Osteocyte (in vitro differentiated cells): ENCODE results near the gene PSMC2. TPM values are rescaled to one million over a fixed set of nuclear protein-coding genes. Genes with fewer than 3 reads are reported as not detected.

Source experiments
- DNase-seq: peaks from one replicate; pipeline ENCODE4 v3.0.0; 2021; ENCODE audit warnings: mixed read lengths; ENCODE audit not compliant: unreplicated experiment; ENCODE audit errors: extremely low spot score
- H3K27ac Mint-ChIP-seq: one replicate; pipeline ENCODE4 v1.8.0; 2021; ENCODE audit warnings: mild to moderate bottlenecking, mixed read lengths; ENCODE audit not compliant: unreplicated experiment
- H3K27me3 Mint-ChIP-seq: one replicate; pipeline ENCODE4 v1.8.0; 2021; ENCODE audit warnings: mixed read lengths; ENCODE audit not compliant: unreplicated experiment
- H3K36me3 Mint-ChIP-seq: one replicate; pipeline ENCODE4 v1.8.0; 2021; ENCODE audit warnings: mixed read lengths; ENCODE audit not compliant: unreplicated experiment
- H3K4me1 Mint-ChIP-seq: one replicate; pipeline ENCODE4 v1.8.0; 2021; ENCODE audit warnings: mixed read lengths; ENCODE audit not compliant: unreplicated experiment
- H3K4me3 Mint-ChIP-seq: one replicate; pipeline ENCODE4 v1.8.0; 2021; ENCODE audit warnings: mild to moderate bottlenecking, moderate library complexity, mixed read lengths; ENCODE audit not compliant: unreplicated experiment
- H3K9me3 Mint-ChIP-seq: one replicate; pipeline ENCODE4 v1.8.0; 2021; ENCODE audit warnings: mixed read lengths; ENCODE audit not compliant: unreplicated experiment
- long read RNA-seq: library from polyadenylated mRNA; unstranded; transcript quantifications from one replicate; pipeline ENCODE4 v2.0.0, GENCODE V29; 2021
- total RNA-seq: library from RNA; stranded (reverse); gene quantifications from 2 replicates; pipeline ENCODE4 v1.2.1, GENCODE V29; 2021
- TF ChIP-seq, protein P1 (sequence below): fragments of 200-600 bp; sonication (generic); IDR thresholded peaks from 2 replicates; pipeline ENCODE4 v1.5.0; 2021; ENCODE audit warnings: antibody characterized with exemption, mild to moderate bottlenecking, moderate library complexity

The PSMC2 gene
- 130 and 135 TPM in 2 replicates for total RNA-seq
- long read RNA-seq, transcript PSMC2-201 (12 exons, 2,637 nt), result major isoform, 919 of 957 reads
- long read RNA-seq, partial matches to known transcripts, result 8 of 957 reads
- long read RNA-seq, other reads (novel, unspliced or antisense), result 30 of 957 reads

DNA sequence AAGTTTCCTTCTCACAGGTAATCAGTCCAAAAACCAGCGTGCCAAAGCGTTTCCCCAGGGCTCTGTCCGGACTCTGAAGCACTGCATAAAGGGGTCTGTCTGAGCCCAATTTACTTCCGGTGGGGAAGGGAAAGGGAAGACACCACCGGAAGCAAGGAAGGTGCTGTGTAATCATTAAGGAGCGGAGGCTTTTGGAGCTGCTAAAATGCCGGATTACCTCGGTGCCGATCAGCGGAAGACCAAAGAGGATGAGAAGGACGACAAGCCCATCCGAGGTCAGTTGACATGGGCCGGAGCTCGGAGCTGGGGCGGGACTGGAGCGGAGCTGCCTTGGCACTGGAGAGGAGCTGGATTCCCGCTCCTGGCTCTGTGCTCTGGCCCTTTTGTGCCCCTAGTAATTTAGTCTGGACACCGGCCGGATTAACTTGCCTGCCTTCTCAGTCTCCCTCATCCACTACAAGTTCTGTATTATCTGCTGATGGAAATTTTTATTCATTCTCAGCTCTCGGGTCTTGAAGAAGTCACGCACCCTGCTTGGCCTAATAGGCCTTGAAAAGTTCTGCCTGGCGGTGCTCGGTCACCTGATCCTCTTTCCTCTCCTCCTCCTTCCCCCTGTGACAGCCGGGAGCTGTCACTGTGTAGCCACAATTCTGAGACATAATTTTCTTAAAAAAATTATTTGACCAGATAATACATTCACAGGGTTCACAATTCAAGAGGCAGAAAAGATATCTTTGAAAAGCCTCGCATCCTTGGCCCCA is at the start of gene PSMC2:
Gene PSMC2 (plus strand): TSS at position 137 of the 761 bp plus-strand sequence. CDS start 69 bp downstream, at position 206.
- Mint-ChIP-seq H3K9me3 (no peaks in the 10 kb centered on the region), H3K4me3 (peak within 1 kb of the TSS; percentile 98)
- peak; percentile 89 for DNase-seq

DNA sequence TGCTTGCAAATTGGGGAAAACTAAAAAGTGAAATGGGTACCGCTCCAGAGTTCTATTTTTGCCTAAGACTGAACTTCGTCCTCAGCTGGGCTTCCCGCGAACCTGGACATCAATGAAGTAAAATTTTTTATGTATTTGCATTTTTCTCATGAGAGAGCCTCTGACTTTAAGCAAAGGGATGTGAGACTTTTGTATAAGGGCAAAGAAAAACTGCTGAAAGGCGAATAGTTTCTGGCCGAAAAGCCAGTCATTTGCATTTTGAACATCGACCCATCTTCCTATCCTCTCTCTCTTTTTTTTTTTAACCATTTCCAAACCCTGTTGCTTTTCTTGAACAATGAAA is 49.6 kb upstream of the PSMC2 start:
- Mint-ChIP-seq H3K4me3 (peak overlapping the region; percentile 89), H3K9me3 (no peaks in the 10 kb centered on the region), H3K27ac (peak overlapping the region; percentile 81), H3K27me3 (peaks cover 13% of the 10 kb centered on the region), H3K36me3 (peaks cover 20% of the 10 kb centered on the region), H3K4me1 (peaks cover 20% of the 10 kb centered on the region)
- TF ChIP-seq, protein P1, sequence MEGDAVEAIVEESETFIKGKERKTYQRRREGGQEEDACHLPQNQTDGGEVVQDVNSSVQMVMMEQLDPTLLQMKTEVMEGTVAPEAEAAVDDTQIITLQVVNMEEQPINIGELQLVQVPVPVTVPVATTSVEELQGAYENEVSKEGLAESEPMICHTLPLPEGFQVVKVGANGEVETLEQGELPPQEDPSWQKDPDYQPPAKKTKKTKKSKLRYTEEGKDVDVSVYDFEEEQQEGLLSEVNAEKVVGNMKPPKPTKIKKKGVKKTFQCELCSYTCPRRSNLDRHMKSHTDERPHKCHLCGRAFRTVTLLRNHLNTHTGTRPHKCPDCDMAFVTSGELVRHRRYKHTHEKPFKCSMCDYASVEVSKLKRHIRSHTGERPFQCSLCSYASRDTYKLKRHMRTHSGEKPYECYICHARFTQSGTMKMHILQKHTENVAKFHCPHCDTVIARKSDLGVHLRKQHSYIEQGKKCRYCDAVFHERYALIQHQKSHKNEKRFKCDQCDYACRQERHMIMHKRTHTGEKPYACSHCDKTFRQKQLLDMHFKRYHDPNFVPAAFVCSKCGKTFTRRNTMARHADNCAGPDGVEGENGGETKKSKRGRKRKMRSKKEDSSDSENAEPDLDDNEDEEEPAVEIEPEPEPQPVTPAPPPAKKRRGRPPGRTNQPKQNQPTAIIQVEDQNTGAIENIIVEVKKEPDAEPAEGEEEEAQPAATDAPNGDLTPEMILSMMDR, result no peak
- DNase-seq, result no peak

More for the DNA sequence above, at the start of gene PSMC2:
- peak within 1 kb of the TSS; percentile 98 for H3K27ac Mint-ChIP-seq
- TF ChIP-seq, protein P1, result no peak
- H3K27me3 Mint-ChIP-seq, result no peaks in the 10 kb centered on the region
- peaks cover 10% of the 10 kb centered on the region for H3K36me3 Mint-ChIP-seq
- peaks cover 44% of the 10 kb centered on the region for H3K4me1 Mint-ChIP-seq

DNA sequence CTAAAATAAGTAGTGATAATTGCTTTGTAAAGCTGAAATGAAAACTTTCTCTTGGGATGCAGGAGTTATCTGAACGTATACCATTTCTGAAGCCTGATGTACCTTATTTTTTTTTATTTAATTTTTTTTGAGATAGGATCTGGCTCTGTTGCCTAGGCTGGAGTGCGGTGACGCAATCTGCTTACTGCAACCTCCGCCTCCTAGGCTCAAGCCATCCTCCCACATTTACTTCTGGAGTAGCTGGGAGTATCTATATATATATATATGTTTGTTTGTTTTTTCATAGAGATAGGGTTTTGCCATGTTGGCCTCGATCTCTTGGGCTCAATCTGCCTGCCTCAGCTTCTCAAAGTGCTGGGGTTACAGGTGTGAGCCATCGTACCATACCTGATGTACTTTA is 47.8 kb upstream of the PSMC2 start:
- Mint-ChIP-seq H3K4me1 (peaks cover 20% of the 10 kb centered on the region), H3K27me3 (no peaks in the 10 kb centered on the region), H3K4me3 (no peak overlapping the region), H3K9me3 (no peaks in the 10 kb centered on the region), H3K27ac (no peak overlapping the region), H3K36me3 (peaks cover 36% of the 10 kb centered on the region)
- DNase-seq, result no peak
- TF ChIP-seq, protein P1, result no peak

DNA sequence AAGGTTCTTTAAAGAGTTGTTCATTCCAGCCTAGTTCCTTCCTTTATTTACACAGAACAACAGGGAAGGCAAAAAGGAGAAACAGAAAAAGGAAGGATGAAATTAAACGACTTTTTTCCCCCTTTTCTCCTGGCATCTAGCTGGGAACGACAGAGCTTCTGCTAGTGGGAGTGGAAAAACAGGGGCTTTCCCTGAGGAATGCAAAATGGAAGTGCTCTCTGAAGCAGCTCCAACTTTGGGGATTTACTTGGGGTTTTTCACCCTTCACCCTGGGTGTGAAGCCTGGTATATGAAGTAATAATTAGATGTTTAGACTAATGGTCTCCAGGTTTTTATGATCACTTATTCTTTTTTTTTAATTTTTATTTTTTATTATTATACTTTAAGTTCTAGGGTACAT is 46.0 kb upstream of the PSMC2 start:
- Mint-ChIP-seq H3K27ac (no peak overlapping the region), H3K36me3 (peaks cover 43% of the 10 kb centered on the region), H3K27me3 (no peaks in the 10 kb centered on the region), H3K4me1 (peaks cover 20% of the 10 kb centered on the region), H3K4me3 (no peak overlapping the region), H3K9me3 (no peaks in the 10 kb centered on the region)
- TF ChIP-seq, protein P1, result no peak
- no peak for DNase-seq

DNA sequence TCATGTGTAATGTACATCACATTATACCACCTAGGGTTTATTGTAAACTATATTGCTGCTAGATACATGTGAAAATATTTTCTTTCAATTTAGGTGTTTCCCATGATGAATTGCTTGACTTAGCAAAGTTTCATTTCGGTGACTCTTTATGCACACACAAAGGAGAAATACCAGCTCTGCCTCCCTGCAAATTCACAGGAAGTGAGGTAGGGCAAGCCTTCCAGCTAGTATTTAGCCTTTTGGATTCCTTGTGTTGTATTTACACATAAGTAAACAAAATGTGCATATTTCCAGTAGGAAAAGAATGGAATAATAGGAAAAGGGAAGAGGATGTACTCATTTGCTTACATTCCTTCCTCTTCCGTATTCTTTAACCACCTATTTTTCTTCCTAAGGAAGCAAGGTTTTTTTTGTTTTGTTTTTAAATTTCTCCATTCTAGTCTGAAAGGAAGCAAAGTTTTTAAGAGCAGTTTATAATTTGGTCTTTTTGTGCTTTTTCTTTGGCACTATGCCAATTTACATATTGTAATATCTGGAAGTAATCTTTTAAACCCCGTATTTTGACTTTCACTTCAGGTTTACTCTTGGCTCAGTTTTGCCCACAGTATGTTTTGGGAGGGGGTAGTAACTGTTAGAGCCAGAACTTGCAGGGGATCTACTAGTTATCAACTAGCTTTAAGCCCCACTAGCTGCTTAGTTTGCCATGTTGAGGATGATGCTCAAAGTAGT is 39.8 kb upstream of the PSMC2 start:
- no peak for DNase-seq
- H3K36me3 Mint-ChIP-seq, result peaks cover 61% of the 10 kb centered on the region
- H3K4me1 Mint-ChIP-seq, result no peaks in the 10 kb centered on the region
- H3K27ac Mint-ChIP-seq, result no peak overlapping the region
- no peak overlapping the region for H3K4me3 Mint-ChIP-seq
- no peaks in the 10 kb centered on the region for H3K27me3 Mint-ChIP-seq
- H3K9me3 Mint-ChIP-seq, result no peaks in the 10 kb centered on the region
- TF ChIP-seq, protein P1, result no peak
